Stimulated activated CD8-positive, alpha-beta memory T cell treated with anti-CD3 and anti-CD28 coated beads, Interleukin-4, amount 100 ng/mL, for 1 hour (primary cell): ENCODE results near the gene PROSER1.
"Not testable (repeated sequence)": the region's sequence is repeated elsewhere in the genome, so short reads cannot be mapped to it uniquely, and the experiment has no call there.

ENCODE experiments used
- DNase-seq, 2 donors: peaks; one replicate each; pipeline ENCODE4 v3.0.0-alpha.2; 2020; ENCODE audit warnings: low read depth in 2 of 2, low spot score in 1 of 2

PROSER1 gene

DNA sequence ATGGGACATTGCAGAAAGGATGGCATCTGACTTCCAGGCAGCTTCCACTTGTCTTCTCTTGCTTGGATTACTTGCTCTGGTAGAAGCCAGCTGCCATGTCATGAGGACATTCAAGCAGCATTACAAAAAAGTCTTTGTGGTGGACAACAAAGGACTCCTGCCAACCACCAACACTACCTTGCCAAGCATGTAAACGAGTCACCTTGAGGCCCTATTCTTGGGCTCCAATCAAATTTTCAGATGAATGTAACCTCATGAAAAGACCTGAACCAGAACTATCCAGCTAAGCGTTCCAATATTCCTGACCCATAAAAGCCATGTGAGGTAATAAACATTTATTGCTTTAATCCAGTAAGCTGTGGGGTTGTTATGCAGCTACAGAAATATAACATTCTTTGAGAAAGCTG is 12.5 kb downstream of the PROSER1 start:
- no peak for DNase-seq

DNA sequence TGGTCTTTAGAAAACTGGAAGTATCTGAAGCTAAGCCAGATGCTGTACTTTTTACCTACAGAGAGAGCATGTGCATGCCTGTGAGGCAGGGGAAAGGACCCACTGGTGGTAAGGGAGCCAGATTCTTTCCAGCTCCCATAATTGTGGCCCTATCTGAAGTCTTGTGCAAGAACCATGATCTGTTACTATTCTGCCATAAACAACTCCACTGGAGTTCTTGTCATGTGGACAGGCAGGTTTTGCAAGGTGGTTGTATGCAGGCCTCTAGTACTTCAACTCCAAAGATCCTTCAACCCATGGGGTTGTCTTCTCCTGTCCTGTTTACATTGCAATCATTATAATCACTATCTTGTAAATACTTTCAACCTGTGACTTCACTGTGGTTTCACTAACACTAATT is 14.1 kb downstream of the PROSER1 start:
- no peak for DNase-seq

DNA sequence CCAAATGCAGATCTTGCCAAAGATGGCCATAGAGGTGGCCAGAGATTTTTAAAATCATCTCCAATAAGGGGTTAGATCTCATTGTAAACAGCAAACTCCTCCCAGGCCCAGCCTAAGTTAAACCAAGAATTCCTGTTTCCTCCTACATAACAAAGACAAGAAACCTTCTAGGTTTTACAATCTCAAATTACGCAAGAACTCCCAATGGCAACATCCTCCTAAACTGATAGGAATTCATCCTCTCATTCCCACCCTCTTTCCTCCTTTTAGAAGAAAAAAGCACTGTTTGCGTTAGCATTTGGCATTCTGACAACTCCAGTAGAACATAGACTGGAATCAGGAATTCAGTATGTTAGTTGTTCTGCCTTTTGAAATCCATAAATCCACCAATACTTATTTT is 14.6 kb downstream of the PROSER1 start:
- no peak for DNase-seq

GRCh38 chr13:39020853-39021462 is 16.9 kb downstream of the PROSER1 start:
- no peak for DNase-seq

- DNase-seq, result no peak
These were observed 21.1 kb downstream of the PROSER1 start for GRCh38 chr13:39016787-39017186.

- no peak for DNase-seq
These were observed 21.8 kb downstream of the PROSER1 start for GRCh38 chr13:39016087-39016486.

DNA sequence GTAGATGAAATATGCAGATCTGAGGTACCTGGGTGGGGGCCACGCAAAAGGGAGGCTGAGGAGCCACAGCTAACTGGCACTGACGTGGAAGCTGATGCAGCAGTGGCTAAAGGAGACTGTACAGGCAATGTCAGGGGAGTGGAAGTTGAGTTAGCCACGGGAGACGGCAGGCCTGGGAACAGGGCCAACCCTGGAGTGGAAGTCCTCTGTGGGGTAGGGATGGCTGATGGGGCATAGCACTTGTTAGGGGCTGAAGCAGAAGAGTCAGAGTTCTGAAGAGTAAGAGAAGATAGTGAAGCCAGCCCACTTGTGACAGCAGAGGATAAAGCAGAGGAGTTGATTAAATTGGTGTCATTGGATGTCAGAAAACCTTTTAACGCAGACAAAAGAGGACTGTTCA is 24.4 kb downstream of the PROSER1 start:
- DNase-seq, result no peak

DNA sequence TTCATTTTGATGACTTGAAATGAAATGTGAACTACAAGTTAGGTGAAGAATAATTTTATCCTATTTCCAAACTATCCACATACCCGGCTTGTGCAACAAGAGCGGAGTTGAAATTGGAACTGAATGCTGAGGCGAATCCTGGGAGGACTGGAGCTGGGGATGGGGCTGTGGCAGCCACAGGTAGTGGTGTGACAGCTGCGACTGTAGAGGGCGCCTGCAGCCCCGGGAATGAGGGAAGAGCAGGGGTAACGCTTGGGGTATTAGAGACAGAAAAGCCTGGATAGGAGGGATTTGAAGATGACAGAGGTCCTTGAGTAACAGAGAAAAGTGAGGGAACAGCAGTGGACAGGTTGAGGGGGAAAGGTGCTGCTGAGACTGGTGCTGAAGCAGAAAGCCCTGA is 25.3 kb downstream of the PROSER1 start:
- DNase-seq, result no peak

DNA sequence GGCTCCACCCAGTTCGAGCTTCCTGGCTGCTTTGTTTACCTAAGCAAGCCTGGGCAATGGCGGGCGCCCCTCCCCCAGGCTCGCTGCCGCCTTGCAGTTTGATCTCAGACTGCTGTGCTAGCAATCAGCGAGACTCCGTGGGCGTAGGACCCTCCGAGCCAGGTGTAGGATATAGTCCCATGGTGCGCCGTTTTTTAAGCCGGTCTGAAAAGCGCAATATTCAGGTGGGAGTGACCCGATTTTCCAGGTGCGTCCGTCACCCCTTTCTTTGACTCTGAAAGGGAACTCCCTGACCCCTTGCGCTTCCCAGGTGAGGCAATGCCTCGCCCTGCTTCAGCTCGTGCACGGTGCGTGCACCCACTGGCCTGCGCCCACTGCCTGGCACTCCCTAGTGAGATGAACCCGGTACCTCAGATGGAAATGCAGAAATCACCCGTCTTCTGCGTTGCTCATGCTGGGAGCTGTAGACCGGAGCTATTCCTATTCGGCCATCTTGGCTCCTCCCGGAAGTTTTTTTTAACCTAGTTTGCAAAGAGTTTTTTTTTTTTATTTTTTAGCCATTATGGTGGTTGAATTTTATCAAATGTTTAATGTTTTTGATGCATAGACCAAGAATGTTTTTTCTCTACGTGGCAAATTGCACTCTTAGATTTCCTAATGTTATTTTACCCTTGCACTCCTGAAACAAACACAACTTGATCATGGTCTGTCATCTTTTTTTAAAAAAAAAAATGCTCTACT is 31.3 kb downstream of the PROSER1 start:
- not testable (repeated sequence) for DNase-seq

DNA sequence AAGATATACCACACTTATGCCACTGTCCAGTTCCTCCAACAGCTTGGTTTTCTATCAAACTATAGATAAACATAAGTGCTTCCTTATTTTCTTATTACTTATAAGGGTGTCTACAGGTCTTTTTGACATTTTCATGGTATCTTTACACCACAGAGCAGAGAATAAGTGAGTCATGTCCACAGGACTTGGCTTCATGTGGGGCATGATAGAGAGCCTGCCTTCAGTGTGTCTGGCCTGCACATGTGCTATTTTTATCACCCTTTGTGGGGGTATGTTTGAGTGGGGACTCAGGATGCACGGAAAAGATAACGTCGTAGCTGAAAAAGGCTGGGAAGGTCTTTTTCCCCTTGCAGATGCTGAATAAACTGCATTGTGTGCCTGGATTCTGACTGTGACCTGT is 39.1 kb downstream of the PROSER1 start:
- no peak for DNase-seq

DNA sequence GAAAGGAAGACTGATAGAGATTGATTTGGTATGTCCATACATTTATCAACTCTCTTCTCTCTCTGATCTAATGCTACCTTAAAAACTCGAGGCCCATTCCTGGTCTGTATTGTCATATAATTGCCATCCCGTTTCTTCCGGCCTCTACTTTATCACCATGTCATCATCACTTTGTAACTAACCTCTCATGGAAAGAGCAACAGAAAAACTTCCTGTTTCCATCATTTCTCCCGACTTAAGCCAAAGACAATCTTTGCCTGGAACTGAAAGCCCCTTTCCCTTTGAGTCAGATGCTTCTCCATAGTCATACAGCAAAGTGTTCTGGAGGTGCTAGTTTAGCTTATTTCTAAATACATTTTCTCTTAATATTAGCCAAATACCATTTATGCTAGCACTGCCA is 44.5 kb downstream of the PROSER1 start:
- no peak for DNase-seq

- DNase-seq, result no peak
These were observed 47.2 kb downstream of the PROSER1 start, which contains the start of gene STOML3 for GRCh38 chr13:38990693-38991092. Gene STOML3, minus strand, starts transcription at chr13:38990831. Its CDS starts 110 bp downstream, at chr13:38990721.

- DNase-seq, result no peak
These were observed 56.8 kb downstream of the PROSER1 start for GRCh38 chr13:38981096-38981495.

DNA sequence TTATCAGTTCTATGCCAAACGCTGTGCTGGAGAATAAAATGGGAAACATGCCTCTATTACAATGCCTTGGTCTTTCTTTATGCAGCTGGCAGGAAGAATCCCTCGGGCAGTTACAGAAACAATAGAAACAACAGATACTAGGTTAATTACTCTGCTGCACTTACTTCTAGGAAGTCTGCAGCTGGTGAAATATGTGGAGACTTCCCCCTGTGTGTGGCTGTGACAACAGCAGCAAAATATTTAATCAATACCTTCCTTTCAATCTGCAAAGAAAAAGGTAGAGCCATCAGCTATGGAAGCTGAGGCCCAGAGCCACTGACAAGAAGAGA is 57.2 kb downstream of the PROSER1 start:
- no peak for DNase-seq

- DNase-seq, result no peak
These were observed 57.8 kb downstream of the PROSER1 start for GRCh38 chr13:38979891-38980749.

- no peak for DNase-seq
These were observed 67.4 kb downstream of the PROSER1 start for GRCh38 chr13:38970380-38971051.

GRCh38 chr13:38969187-38969586 is 68.7 kb downstream of the PROSER1 start:
- no peak for DNase-seq

DNA sequence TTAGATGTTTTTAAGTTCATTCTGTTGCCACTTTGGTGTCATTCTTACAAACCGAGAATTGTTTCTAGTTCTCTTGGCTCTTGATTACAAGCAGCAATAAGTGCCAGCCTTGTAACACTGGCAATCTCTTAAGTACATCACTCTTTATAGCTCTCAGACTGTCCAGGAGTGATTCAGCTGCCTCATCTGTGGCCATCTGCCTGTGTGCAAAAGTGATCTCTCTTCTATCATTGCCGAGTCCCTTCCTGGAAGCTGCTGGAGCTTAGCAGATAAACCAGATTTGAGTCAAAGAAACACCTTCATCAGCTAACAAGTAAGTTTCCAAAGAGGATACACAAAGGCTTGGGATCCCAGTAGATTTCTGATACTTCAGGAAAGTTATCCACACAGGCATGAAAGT is 70.4 kb downstream of the PROSER1 start:
- no peak for DNase-seq

DNA sequence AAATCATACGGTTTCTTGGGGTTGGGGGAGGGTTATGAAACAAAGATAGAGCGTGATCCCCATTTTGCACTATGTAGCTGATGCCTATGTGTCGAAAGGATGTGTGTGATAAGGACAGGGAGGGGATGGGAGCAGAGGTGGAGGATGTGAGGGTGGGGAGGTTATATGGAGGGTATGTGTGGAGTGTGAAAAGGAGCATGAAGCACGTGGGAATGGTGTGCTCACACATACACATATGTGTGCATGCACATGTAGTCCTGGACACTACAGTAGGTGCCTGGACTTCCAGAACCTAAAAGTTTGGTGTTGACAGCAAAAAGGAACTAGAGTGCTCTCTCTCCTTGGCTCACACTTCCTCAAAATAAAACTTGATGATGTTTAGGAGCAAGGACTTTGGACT is 72.6 kb downstream of the PROSER1 start:
- no peak for DNase-seq

- no peak for DNase-seq
These were observed 77.7 kb downstream of the PROSER1 start for GRCh38 chr13:38960175-38960574.
